H1 (cell line): Measurements from ENCODE around the gene EEPD1. TPM values are rescaled to one million over a fixed set of nuclear protein-coding genes. Genes with fewer than 3 reads are reported as not detected.

Experiments
- CTCF ChIA-PET: fragments of 300-600 bp; sonication (Branson Sonifier 250); formaldehyde crosslinking; loops from one replicate; lab custom pipeline; 2021; ENCODE audit not compliant: partially characterized antibody; lab: Charles Lee
- POLR2A ChIA-PET: fragments of 300-600 bp; sonication (Branson Sonifier 250); formaldehyde crosslinking; loops from one replicate; lab custom pipeline; 2021; ENCODE audit warnings: inconsistent platforms; ENCODE audit not compliant: partially characterized antibody; lab: Charles Lee
- DNase-seq, 2 experiments: peaks; one replicate each; pipeline versions ENCODE4 v3.0.0 to v3.0.0-alpha.2; 2010 to 2022; ENCODE audit warnings: low spot score in 2 of 2, low read depth in 1 of 2, mixed read lengths in 1 of 2
- FAIRE-seq: peaks from 2 replicates; lab custom pipeline; 2011; peaks lifted over from hg19 to GRCh38; lab: Jason Lieb, UNC
- H2AFZ ChIP-seq: 2 replicates; pipeline ENCODE4 v1.8.1; 2012; ENCODE audit warnings: low read length, inconsistent platforms
- H2AK5ac ChIP-seq: 2 replicates; pipeline ENCODE4 v1.6.1; 2013; ENCODE audit warnings: low read depth, low read length
- H2BK120ac ChIP-seq: replicated peaks from 2 replicates; pipeline ENCODE3; 2013; ENCODE audit warnings: low read depth, low read length, inconsistent platforms
- H2BK12ac ChIP-seq: 2 replicates; pipeline ENCODE4 v1.6.1; 2013; ENCODE audit warnings: low read depth, low read length
- H2BK15ac ChIP-seq: 2 replicates; pipeline ENCODE4 v1.6.1; 2013; ENCODE audit warnings: low read length
- H2BK20ac ChIP-seq: 2 replicates; pipeline ENCODE4 v1.6.1; 2013; ENCODE audit warnings: low read length
- H2BK5ac ChIP-seq: 2 replicates; pipeline ENCODE4 v1.6.1; 2013; ENCODE audit warnings: low read depth, low read length
- H3K14ac ChIP-seq: 2 replicates; pipeline ENCODE4 v1.6.1; 2013; ENCODE audit warnings: inconsistent platforms; ENCODE audit not compliant: insufficient read length
- H3K18ac ChIP-seq: 2 replicates; pipeline ENCODE4 v1.6.1; 2013; ENCODE audit warnings: low read length; ENCODE audit errors: extremely low read depth
- H3K23ac ChIP-seq: 2 replicates; pipeline ENCODE4 v1.6.1; 2013; ENCODE audit warnings: inconsistent platforms; ENCODE audit not compliant: insufficient read length
- H3K23me2 ChIP-seq: 2 replicates; pipeline ENCODE4 v1.6.1; 2013; ENCODE audit warnings: low read depth, low read length
- H3K27ac ChIP-seq: 2 replicates; pipeline ENCODE4 v1.6.1; 2011; ENCODE audit warnings: low read depth, low read length, inconsistent platforms
- H3K27me3 ChIP-seq, 4 experiments: replicated peaks in 1 of 4; 1 replicate in 1 of 4; 2 replicates in 3 of 4; pipeline versions ENCODE4 v1.6.1 to v1.8.1; 2011 to 2013; ENCODE audit warnings: low read length in 3 of 4, mild to moderate bottlenecking in 3 of 4, inconsistent platforms in 2 of 4, mixed read lengths in 2 of 4, moderate library complexity in 1 of 4; ENCODE audit not compliant: control insufficient read depth in 3 of 4, insufficient read depth in 3 of 4; ENCODE audit errors: extremely low read depth in 1 of 4
- H3K36me3 ChIP-seq, 4 experiments: 2 replicates each; pipeline versions ENCODE4 v1.6.1 to v1.8.1; 2011 to 2013; ENCODE audit warnings: mild to moderate bottlenecking in 4 of 4, low read length in 3 of 4, moderate library complexity in 2 of 4, control low read depth in 1 of 4, inconsistent platforms in 1 of 4; ENCODE audit not compliant: insufficient read depth in 4 of 4, control insufficient read depth in 2 of 4
- H3K4ac ChIP-seq: replicated peaks from 2 replicates; pipeline ENCODE3; 2013; ENCODE audit warnings: low read length, low read depth, mixed read lengths, inconsistent platforms; ENCODE audit not compliant: insufficient read length
- H3K4me1 ChIP-seq, 4 experiments: replicated peaks in 1 of 4; 1 replicate in 1 of 4; 2 replicates in 3 of 4; pipeline versions ENCODE4 v1.6.1 to v1.8.1; 2011 to 2013; ENCODE audit warnings: low read length in 3 of 4, inconsistent platforms in 2 of 4, mixed read lengths in 1 of 4; ENCODE audit not compliant: insufficient read depth in 4 of 4, control insufficient read depth in 3 of 4
- H3K4me2 ChIP-seq, 2 experiments: 2 replicates each; pipeline versions ENCODE4 v1.6.1 to v1.8.1; 2011 to 2013; ENCODE audit warnings: low read depth in 2 of 2, low read length in 2 of 2, control low read depth in 1 of 2, inconsistent platforms in 1 of 2, mild to moderate bottlenecking in 1 of 2; ENCODE audit not compliant: insufficient read depth in 1 of 2
- H3K4me3 ChIP-seq, 4 experiments: fragments of 200-600, 300-600 bp in 1 of 4; sonication (generic), shearing (Covaris generic), sonication (Bioruptor Twin) in 1 of 4; 2 replicates each; pipeline versions ENCODE4 v1.5.1 to v1.8.1; 2011 to 2016; ENCODE audit warnings: low read length in 4 of 4, low read depth in 3 of 4, control low read depth in 2 of 4, inconsistent platforms in 2 of 4, mild to moderate bottlenecking in 2 of 4, mixed read lengths in 1 of 4, moderate library complexity in 1 of 4; ENCODE audit not compliant: insufficient read depth in 2 of 4; ENCODE audit errors: extremely low read depth in 1 of 4
- H3K56ac ChIP-seq: replicated peaks from 2 replicates; pipeline ENCODE3; 2013; ENCODE audit warnings: low read depth, mild to moderate bottlenecking, mixed read lengths, low read length, inconsistent platforms; ENCODE audit not compliant: insufficient read length
- H3K79me1 ChIP-seq: 2 replicates; pipeline ENCODE4 v1.6.1; 2013; ENCODE audit warnings: low read depth, low read length, control low read depth
- H3K79me2 ChIP-seq, 2 experiments: 2 replicates each; pipeline versions ENCODE4 v1.6.1 to v1.8.1; 2012 to 2013; ENCODE audit warnings: low read length in 2 of 2, mild to moderate bottlenecking in 2 of 2, inconsistent platforms in 1 of 2; ENCODE audit not compliant: insufficient read depth in 2 of 2, control insufficient read depth in 1 of 2
- H3K9ac ChIP-seq, 4 experiments: replicated peaks in 1 of 4; 1 replicate in 1 of 4; 2 replicates in 3 of 4; pipeline versions ENCODE4 v1.6.1 to v1.8.1; 2011 to 2013; ENCODE audit warnings: low read depth in 3 of 4, low read length in 3 of 4, control low read depth in 2 of 4, mild to moderate bottlenecking in 2 of 4, moderate library complexity in 2 of 4, inconsistent platforms in 1 of 4; ENCODE audit errors: extremely low read depth in 1 of 4
- H3K9me3 ChIP-seq, 2 experiments: 2 replicates each; pipeline versions ENCODE4 v1.6.1 to v1.8.1; 2012 to 2013; ENCODE audit warnings: mild to moderate bottlenecking in 2 of 2, moderate library complexity in 2 of 2, control low read depth in 1 of 2, inconsistent platforms in 1 of 2, low read depth in 1 of 2, low read length in 1 of 2, mixed read lengths in 1 of 2; ENCODE audit not compliant: insufficient read depth in 2 of 2
- H4K20me1 ChIP-seq, 2 experiments: replicated peaks in 1 of 2; 2 replicates each; pipeline versions ENCODE3 to v1.8.1; 2011 to 2013; ENCODE audit warnings: inconsistent platforms in 2 of 2, low read length in 2 of 2, mild to moderate bottlenecking in 1 of 2; ENCODE audit not compliant: insufficient read depth in 2 of 2, control insufficient read depth in 1 of 2
- H4K5ac ChIP-seq: 2 replicates; pipeline ENCODE4 v1.6.1; 2013; ENCODE audit warnings: low read length, low read depth, mixed read lengths, inconsistent platforms; ENCODE audit not compliant: insufficient read length
- H4K8ac ChIP-seq: 2 replicates; pipeline ENCODE4 v1.8.0; 2013; ENCODE audit warnings: mild to moderate bottlenecking, moderate library complexity, low read length, inconsistent platforms; ENCODE audit not compliant: insufficient read depth; ENCODE audit errors: extremely low read depth
- H4K91ac ChIP-seq: replicated peaks from 2 replicates; pipeline ENCODE3; 2013; ENCODE audit warnings: low read length, mixed read lengths, inconsistent platforms; ENCODE audit not compliant: insufficient read length
- POU5F1 ChIP-seq: IDR thresholded peaks from 2 replicates; pipeline ENCODE4 v1.6.1; 2011; ENCODE audit warnings: low read depth, mild to moderate bottlenecking, low read length, moderate library complexity
- WGBS, 2 experiments: shearing (Covaris generic) in 1 of 2; methylation state at CpG; one replicate each; pipeline versions ENCODE4 v1.1.6 to v1.1.7; 2013 to 2015; ENCODE audit warnings: low lambda C conversion rate in 2 of 2, mixed read lengths in 2 of 2, inconsistent platforms in 1 of 2, low coverage in 1 of 2, missing lambda C conversion rate in 1 of 2; ENCODE audit not compliant: insufficient replicate concordance in 2 of 2, insufficient coverage in 1 of 2, insufficient read length in 1 of 2; ENCODE audit errors: extremely low coverage in 1 of 2, missing lambda C conversion rate in 1 of 2; 5-methylcytosine and 5-hydroxymethylcytosine counted together
- polyA plus RNA-seq, 7 experiments: library from polyadenylated mRNA; depleted of rRNA in 3 of 7; stranded (reverse) in 5 of 7; unstranded in 2 of 7; fragments of >200 nt in 5 of 7; fragments of 200-250 nt in 2 of 7; gene quantifications; 1 replicate in 5 of 7; 2 replicates in 1 of 7; 4 replicates in 1 of 7; pipeline versions ENCODE4 v1.2.1 to v1.2.3, GENCODE V29; 2011 to 2013; ENCODE audit warnings: missing spikeins in 2 of 7, mixed read lengths in 2 of 7
- total RNA-seq: library from RNA; stranded (reverse); fragmentation: NEBNext Ultra II Directional; extraction: Animal tissue kit (Norgen Biotek cat#: 25700); gene quantifications from 2 replicates; pipeline ENCODE4 v1.2.1, GENCODE V29; 2021

EEPD1 gene
- total and polyA plus RNA-seq, 2 of the 8 experiments (the other 6 are each of a cell fraction or from before 2014, with no cell fraction given): 3.1 to 7.8 TPM

DNA sequence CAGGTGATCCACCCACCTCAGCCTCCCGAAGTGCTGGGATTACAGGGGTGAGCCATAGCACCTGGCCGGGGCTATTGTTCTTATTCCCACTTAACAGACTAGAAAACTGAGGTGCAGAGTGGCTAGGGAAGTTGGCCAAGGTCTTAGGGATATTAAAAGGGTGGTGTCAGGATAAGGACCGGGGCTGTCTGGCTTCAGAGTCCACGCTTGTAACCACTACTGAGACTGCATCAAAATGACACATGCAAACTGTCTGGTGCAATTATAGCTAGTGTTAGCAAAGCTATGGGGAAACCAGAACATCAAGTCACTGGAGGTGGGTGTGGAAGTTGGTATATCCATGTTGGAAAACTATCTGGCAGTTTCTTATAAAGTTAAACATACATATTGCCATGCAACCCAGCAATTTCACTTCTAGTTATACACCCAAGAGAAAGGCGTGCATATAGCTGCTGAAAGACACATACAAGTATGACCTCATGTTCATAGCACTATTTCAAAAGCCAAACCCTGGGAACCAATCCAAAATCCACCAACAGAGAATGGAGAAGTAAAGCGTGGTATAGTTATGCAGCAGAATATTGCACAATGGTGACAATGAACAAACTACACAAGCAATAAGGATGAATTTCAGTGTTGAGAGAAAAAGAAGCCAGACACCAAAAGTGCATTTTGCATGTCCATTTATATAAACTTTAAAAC lies 33.9 kb upstream of the EEPD1 start:
- no peaks in the 10 kb centered on the region for H3K9me3 ChIP-seq
- no peak for FAIRE-seq

More for the DNA sequence above, 33.9 kb upstream of the EEPD1 start:
- Histone ChIP-seq H3K9ac (no peak overlapping the region), H3K56ac (no peak overlapping the region), H3K27ac (no peak overlapping the region), H2AK5ac (no peak overlapping the region), H2AFZ (no peak overlapping the region), H3K79me2 (no peaks in the 10 kb centered on the region), H2BK5ac (no peak overlapping the region), H4K91ac (no peak overlapping the region), H2BK12ac (no peak overlapping the region), H3K27me3 (no peaks in the 10 kb centered on the region), H2BK120ac (no peak overlapping the region), H4K8ac (no peak overlapping the region), H2BK15ac (no peak overlapping the region), H3K14ac (no peak overlapping the region), H3K23ac (no peak overlapping the region), H3K36me3 (no peaks in the 10 kb centered on the region), H4K20me1 (no peaks in the 10 kb centered on the region), H3K23me2 (no peaks in the 10 kb centered on the region), H3K4ac (no peak overlapping the region), H4K5ac (no peak overlapping the region), H3K4me2 (no peak overlapping the region), H3K4me3 (no peak overlapping the region), H3K79me1 (no peaks in the 10 kb centered on the region), H3K4me1 (peaks cover 0 to 4% (median 2%) of the 10 kb centered on the region in 4 experiments; a peak in 3 of 7 replicates), H3K18ac (no peak overlapping the region), H2BK20ac (no peak overlapping the region)
- CTCF ChIA-PET: interaction anchor here (0.6 to 4.1 kb wide), 13 partner anchors 9 to 888 kb away, joined by 3 to 17 read pairs (median 5); no protein-coding TSS in a partner anchor
- WGBS, 2 experiments: 89% methylated on average over 6 of the region's 6 CpGs; no CpG with 5 or more reads in 1 of the 2 experiments
- no peak for TF ChIP-seq POU5F1
- DNase-seq: no peak
- POLR2A ChIA-PET: no interaction called here
